ENCODE results near the gene MMP25. TPM values are rescaled to one million over a fixed set of nuclear protein-coding genes. Genes with fewer than 3 reads are reported as not detected.

Gene MMP25
- total and polyA plus RNA-seq, 9 of the 15 experiments (the other 6 are each of a cell fraction or from before 2014, with no cell fraction given), result 0.03 to 0.04 TPM; not detected in 7

DNA sequence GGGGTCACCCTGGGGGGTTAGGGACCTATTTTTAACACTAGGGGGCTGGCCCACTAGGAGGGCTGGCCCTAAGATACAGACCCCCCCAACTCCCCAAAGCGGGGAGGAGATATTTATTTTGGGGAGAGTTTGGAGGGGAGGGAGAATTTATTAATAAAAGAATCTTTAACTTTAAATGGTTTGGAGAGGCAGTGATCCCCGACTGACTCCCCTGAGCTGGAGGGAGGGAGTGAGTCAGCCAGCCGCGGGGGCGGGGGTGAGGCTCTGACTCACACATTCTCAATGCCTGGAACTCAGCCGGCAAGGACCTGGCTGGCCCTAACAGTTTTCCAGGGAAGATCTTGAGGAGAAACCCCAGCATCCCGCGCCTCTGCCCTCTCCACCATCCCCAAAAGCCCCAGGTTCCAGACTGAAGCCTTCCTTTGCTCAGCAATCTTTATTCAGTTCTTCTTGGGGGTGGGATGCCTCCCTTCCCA is 24.1 kb upstream of the MMP25 start (continued):
- TF ChIP-seq, protein P1, sequence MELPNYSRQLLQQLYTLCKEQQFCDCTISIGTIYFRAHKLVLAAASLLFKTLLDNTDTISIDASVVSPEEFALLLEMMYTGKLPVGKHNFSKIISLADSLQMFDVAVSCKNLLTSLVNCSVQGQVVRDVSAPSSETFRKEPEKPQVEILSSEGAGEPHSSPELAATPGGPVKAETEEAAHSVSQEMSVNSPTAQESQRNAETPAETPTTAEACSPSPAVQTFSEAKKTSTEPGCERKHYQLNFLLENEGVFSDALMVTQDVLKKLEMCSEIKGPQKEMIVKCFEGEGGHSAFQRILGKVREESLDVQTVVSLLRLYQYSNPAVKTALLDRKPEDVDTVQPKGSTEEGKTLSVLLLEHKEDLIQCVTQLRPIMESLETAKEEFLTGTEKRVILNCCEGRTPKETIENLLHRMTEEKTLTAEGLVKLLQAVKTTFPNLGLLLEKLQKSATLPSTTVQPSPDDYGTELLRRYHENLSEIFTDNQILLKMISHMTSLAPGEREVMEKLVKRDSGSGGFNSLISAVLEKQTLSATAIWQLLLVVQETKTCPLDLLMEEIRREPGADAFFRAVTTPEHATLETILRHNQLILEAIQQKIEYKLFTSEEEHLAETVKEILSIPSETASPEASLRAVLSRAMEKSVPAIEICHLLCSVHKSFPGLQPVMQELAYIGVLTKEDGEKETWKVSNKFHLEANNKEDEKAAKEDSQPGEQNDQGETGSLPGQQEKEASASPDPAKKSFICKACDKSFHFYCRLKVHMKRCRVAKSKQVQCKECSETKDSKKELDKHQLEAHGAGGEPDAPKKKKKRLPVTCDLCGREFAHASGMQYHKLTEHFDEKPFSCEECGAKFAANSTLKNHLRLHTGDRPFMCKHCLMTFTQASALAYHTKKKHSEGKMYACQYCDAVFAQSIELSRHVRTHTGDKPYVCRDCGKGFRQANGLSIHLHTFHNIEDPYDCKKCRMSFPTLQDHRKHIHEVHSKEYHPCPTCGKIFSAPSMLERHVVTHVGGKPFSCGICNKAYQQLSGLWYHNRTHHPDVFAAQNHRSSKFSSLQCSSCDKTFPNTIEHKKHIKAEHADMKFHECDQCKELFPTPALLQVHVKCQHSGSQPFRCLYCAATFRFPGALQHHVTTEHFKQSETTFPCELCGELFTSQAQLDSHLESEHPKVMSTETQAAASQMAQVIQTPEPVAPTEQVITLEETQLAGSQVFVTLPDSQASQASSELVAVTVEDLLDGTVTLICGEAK (IDR thresholded peaks at IDR 0.05), result no peak
- TF ChIP-seq, protein P1 (CRISPR knock-in tag; IDR thresholded peaks at IDR 0.05), result no peak
- TF ChIP-seq, protein P2, sequence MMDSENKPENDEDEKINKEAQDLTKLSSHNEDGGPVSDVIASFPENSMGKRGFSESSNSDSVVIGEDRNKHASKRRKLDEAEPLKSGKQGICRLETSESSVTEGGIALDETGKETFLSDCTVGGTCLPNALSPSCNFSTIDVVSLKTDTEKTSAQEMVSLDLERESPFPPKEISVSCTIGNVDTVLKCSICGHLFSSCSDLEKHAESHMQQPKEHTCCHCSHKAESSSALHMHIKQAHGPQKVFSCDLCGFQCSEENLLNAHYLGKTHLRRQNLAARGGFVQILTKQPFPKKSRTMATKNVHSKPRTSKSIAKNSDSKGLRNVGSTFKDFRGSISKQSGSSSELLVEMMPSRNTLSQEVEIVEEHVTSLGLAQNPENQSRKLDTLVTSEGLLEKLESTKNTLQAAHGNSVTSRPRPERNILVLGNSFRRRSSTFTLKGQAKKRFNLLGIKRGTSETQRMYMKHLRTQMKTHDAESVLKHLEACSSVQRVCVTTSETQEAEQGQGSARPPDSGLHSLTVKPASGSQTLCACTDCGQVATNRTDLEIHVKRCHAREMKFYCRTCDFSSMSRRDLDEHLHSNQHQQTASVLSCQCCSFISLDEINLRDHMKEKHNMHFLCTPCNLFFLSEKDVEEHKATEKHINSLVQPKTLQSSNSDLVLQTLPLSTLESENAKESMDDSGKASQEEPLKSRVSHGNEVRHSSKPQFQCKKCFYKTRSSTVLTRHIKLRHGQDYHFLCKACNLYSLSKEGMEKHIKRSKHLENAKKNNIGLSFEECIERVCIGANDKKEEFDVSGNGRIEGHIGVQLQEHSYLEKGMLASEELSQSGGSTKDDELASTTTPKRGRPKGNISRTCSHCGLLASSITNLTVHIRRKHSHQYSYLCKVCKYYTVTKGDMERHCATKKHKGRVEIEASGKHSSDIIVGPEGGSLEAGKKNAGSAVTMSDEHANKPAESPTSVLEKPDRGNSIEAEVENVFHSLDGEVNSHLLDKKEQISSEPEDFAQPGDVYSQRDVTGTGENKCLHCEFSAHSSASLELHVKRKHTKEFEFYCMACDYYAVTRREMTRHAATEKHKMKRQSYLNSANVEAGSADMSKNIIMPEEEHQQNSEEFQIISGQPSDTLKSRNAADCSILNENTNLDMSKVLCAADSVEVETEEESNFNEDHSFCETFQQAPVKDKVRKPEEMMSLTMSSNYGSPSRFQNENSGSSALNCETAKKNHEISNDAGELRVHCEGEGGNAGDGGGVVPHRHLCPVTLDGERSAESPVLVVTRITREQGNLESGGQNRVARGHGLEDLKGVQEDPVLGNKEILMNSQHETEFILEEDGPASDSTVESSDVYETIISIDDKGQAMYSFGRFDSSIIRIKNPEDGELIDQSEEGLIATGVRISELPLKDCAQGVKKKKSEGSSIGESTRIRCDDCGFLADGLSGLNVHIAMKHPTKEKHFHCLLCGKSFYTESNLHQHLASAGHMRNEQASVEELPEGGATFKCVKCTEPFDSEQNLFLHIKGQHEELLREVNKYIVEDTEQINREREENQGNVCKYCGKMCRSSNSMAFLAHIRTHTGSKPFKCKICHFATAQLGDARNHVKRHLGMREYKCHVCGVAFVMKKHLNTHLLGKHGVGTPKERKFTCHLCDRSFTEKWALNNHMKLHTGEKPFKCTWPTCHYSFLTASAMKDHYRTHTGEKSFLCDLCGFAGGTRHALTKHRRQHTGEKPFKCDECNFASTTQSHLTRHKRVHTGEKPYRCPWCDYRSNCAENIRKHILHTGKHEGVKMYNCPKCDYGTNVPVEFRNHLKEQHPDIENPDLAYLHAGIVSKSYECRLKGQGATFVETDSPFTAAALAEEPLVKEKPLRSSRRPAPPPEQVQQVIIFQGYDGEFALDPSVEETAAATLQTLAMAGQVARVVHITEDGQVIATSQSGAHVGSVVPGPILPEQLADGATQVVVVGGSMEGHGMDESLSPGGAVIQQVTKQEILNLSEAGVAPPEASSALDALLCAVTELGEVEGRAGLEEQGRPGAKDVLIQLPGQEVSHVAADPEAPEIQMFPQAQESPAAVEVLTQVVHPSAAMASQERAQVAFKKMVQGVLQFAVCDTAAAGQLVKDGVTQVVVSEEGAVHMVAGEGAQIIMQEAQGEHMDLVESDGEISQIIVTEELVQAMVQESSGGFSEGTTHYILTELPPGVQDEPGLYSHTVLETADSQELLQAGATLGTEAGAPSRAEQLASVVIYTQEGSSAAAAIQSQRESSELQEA (IDR thresholded peaks at IDR 0.05; ENCODE audit: low read depth), result no peak
- TF ChIP-seq, protein P3, sequence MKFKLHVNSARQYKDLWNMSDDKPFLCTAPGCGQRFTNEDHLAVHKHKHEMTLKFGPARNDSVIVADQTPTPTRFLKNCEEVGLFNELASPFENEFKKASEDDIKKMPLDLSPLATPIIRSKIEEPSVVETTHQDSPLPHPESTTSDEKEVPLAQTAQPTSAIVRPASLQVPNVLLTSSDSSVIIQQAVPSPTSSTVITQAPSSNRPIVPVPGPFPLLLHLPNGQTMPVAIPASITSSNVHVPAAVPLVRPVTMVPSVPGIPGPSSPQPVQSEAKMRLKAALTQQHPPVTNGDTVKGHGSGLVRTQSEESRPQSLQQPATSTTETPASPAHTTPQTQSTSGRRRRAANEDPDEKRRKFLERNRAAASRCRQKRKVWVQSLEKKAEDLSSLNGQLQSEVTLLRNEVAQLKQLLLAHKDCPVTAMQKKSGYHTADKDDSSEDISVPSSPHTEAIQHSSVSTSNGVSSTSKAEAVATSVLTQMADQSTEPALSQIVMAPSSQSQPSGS (CRISPR knock-in tag; IDR thresholded peaks at IDR 0.05), result no peak
- TF ChIP-seq KDM1A (IDR thresholded peaks at IDR 0.05) (no peak), NR2C2 (CRISPR knock-in tag; IDR thresholded peaks at IDR 0.05) (no peak), NR2C2 (tag; IDR thresholded peaks at IDR 0.05) (no peak), ZNF561 (CRISPR knock-in tag; conservative IDR thresholded peaks at IDR 0.05) (no peak), ZNF133 (CRISPR knock-in tag; IDR thresholded peaks at IDR 0.05) (no peak)

Data from K562 (cell line).